Activated naive CD4-positive, alpha-beta T cell treated with anti-CD3 and anti-CD28 coated beads, Interleukin-2, amount 50 U/mL, for 24 hours (primary cell): ENCODE measurements around the gene NUTM2B.
"Not testable (repeated sequence)": the region's sequence is repeated elsewhere in the genome, so short reads cannot be mapped to it uniquely, and the experiment has no call there.

Source experiments
- H3K27ac Mint-ChIP-seq: one replicate; pipeline ENCODE4 v1.8.0; 2021; ENCODE audit warnings: mild to moderate bottlenecking, mixed read lengths
- H3K27me3 Mint-ChIP-seq: one replicate; pipeline ENCODE4 v1.8.0; 2021; ENCODE audit warnings: mixed read lengths
- H3K36me3 Mint-ChIP-seq: one replicate; pipeline ENCODE4 v1.8.0; 2021; ENCODE audit warnings: mixed read lengths
- H3K4me1 Mint-ChIP-seq: one replicate; pipeline ENCODE4 v1.8.0; 2021; ENCODE audit warnings: mixed read lengths
- H3K4me3 Mint-ChIP-seq: one replicate; pipeline ENCODE4 v1.8.0; 2021; ENCODE audit warnings: mild to moderate bottlenecking, mixed read lengths
- H3K9me3 Mint-ChIP-seq: one replicate; pipeline ENCODE4 v1.8.0; 2021; ENCODE audit warnings: mixed read lengths

The NUTM2B gene

GRCh38 chr10:79714976-79715375 is 11.9 kb downstream of the NUTM2B start:
- not testable (repeated sequence) for H3K27ac Mint-ChIP-seq, H3K27me3 Mint-ChIP-seq, H3K4me1 Mint-ChIP-seq, H3K9me3 Mint-ChIP-seq, H3K36me3 Mint-ChIP-seq, H3K4me3 Mint-ChIP-seq

- H3K4me3 Mint-ChIP-seq, H3K4me1 Mint-ChIP-seq, H3K27me3 Mint-ChIP-seq, H3K9me3 Mint-ChIP-seq, H3K27ac Mint-ChIP-seq, H3K36me3 Mint-ChIP-seq: not testable (repeated sequence)
Observed at GRCh38 chr10:79716917-79717579, 14.0 kb downstream of the NUTM2B start.

- not testable (repeated sequence) for H3K4me1 Mint-ChIP-seq, H3K4me3 Mint-ChIP-seq, H3K27me3 Mint-ChIP-seq, H3K27ac Mint-ChIP-seq, H3K9me3 Mint-ChIP-seq, H3K36me3 Mint-ChIP-seq
Observed at GRCh38 chr10:79720000-79720399, 17.0 kb downstream of the NUTM2B start.

- not testable (repeated sequence) for H3K4me3 Mint-ChIP-seq, H3K27me3 Mint-ChIP-seq, H3K9me3 Mint-ChIP-seq, H3K36me3 Mint-ChIP-seq, H3K27ac Mint-ChIP-seq, H3K4me1 Mint-ChIP-seq
Observed at GRCh38 chr10:79726620-79727019, 23.6 kb downstream of the NUTM2B start.

- H3K9me3 Mint-ChIP-seq, H3K36me3 Mint-ChIP-seq, H3K4me1 Mint-ChIP-seq, H3K27ac Mint-ChIP-seq, H3K4me3 Mint-ChIP-seq, H3K27me3 Mint-ChIP-seq: not testable (repeated sequence)
Observed at GRCh38 chr10:79744844-79745243, 41.8 kb downstream of the NUTM2B start.

- not testable (repeated sequence) for H3K27me3 Mint-ChIP-seq, H3K4me3 Mint-ChIP-seq, H3K9me3 Mint-ChIP-seq, H3K36me3 Mint-ChIP-seq, H3K27ac Mint-ChIP-seq
- H3K4me1 Mint-ChIP-seq: peaks cover 21% of the 10 kb centered on the region
Observed at GRCh38 chr10:79748510-79748909, 45.5 kb downstream of the NUTM2B start.

- H3K4me1 Mint-ChIP-seq: peaks cover 26% of the 10 kb centered on the region
- H3K27me3 Mint-ChIP-seq, H3K9me3 Mint-ChIP-seq, H3K4me3 Mint-ChIP-seq, H3K27ac Mint-ChIP-seq, H3K36me3 Mint-ChIP-seq: not testable (repeated sequence)
Observed at GRCh38 chr10:79753601-79754000, 50.6 kb downstream of the NUTM2B start.

- H3K4me1 Mint-ChIP-seq, H3K27me3 Mint-ChIP-seq, H3K4me3 Mint-ChIP-seq, H3K9me3 Mint-ChIP-seq, H3K27ac Mint-ChIP-seq: not testable (repeated sequence)
- H3K36me3 Mint-ChIP-seq: peaks cover 18% of the 10 kb centered on the region
Observed at GRCh38 chr10:79758297-79758993, 55.4 kb downstream of the NUTM2B start.
